ENCODE measurements around the gene TMEM247. TPM values are rescaled to one million over a fixed set of nuclear protein-coding genes. Genes with fewer than 3 reads are reported as not detected.

The TMEM247 gene
- total RNA-seq, 1 experiment from 2014 or later: not detected

DNA sequence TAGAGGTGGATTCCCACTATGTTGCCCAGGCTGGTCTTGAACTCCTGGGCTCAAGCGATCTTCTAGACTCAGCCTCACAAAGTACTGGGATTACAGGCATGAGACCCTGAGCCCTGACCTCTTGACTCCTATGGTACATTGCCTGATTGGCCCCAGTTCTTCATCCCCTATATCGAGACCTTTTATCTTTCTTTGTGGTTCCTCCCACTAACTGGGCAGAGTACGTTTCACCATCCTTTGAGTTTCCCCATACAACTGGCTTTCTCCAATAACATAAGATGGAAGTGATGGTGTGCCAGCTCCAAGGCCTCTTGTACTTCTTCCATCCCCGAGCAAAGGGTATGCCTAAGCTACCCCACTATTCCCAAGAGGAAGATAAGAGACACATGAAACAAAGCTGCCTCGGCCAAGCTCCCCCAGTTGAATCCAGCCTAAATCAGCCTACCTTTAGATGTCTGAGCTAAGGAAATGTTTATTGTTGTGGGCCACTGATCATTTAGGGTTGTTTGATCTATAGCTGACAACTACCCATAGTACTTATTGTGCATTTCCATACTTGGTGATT, 8.3 kb upstream of the TMEM247 start:
- TF ChIP-seq, protein P1, sequence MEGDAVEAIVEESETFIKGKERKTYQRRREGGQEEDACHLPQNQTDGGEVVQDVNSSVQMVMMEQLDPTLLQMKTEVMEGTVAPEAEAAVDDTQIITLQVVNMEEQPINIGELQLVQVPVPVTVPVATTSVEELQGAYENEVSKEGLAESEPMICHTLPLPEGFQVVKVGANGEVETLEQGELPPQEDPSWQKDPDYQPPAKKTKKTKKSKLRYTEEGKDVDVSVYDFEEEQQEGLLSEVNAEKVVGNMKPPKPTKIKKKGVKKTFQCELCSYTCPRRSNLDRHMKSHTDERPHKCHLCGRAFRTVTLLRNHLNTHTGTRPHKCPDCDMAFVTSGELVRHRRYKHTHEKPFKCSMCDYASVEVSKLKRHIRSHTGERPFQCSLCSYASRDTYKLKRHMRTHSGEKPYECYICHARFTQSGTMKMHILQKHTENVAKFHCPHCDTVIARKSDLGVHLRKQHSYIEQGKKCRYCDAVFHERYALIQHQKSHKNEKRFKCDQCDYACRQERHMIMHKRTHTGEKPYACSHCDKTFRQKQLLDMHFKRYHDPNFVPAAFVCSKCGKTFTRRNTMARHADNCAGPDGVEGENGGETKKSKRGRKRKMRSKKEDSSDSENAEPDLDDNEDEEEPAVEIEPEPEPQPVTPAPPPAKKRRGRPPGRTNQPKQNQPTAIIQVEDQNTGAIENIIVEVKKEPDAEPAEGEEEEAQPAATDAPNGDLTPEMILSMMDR (conservative IDR thresholded peaks at IDR 0.05): no peak
- no peak overlapping the region for H3K27ac ChIP-seq (ENCODE audit: insufficient read length, low read depth, low read length)
- no peak overlapping the region for H3K27ac Mint-ChIP-seq
- no peak overlapping the region for H3K56ac ChIP-seq (ENCODE audit: insufficient read length, low read depth, low read length)
- H4K20me1 ChIP-seq (ENCODE audit: control insufficient read depth, insufficient read depth, insufficient read length): no peaks in the 10 kb centered on the region
- no peak for DNase-seq
- H3K4me2 ChIP-seq (ENCODE audit: insufficient read depth, insufficient read length, low read length): no peak overlapping the region
- no peak overlapping the region for H3K23ac ChIP-seq (ENCODE audit: insufficient read length, low read depth, low read length)
- no peaks in the 10 kb centered on the region for H3K4me1 ChIP-seq (ENCODE audit: insufficient read depth, low read length)
- H2BK20ac ChIP-seq (ENCODE audit: low read depth, low read length, poor library complexity, severe bottlenecking): no peak overlapping the region
- no peak overlapping the region for H2AFZ ChIP-seq (ENCODE audit: low read length)
- H4K8ac ChIP-seq (replicated peaks; ENCODE audit: insufficient read length, low read depth, low read length): no peak overlapping the region
- no peak overlapping the region for H2AK5ac ChIP-seq (ENCODE audit: insufficient read length, low read length)
- no peak overlapping the region for H3T11ph ChIP-seq (ENCODE audit: low read length)
- H3K4me3 Mint-ChIP-seq: no peak overlapping the region
- no peaks in the 10 kb centered on the region for H3K23me2 ChIP-seq (ENCODE audit: insufficient read length, low read depth, low read length, poor library complexity, severe bottlenecking)
- no peak overlapping the region for H2BK12ac ChIP-seq (ENCODE audit: insufficient read length, low read depth, low read length)
- WGBS (ENCODE audit: extremely low coverage, insufficient read length, low lambda C conversion rate): no CpG with 5 or more reads among the region's 5 CpGs
- no peaks in the 10 kb centered on the region for H3K9me3 ChIP-seq (ENCODE audit: control insufficient read depth, low read depth, low read length)
- H2BK120ac ChIP-seq (ENCODE audit: low read depth, low read length, poor library complexity, severe bottlenecking): no peak overlapping the region
- no peak overlapping the region for H4K91ac ChIP-seq (ENCODE audit: insufficient read length, low read depth, low read length)
- H4K5ac ChIP-seq (ENCODE audit: insufficient read length, low read depth, low read length): no peak overlapping the region
- no peak overlapping the region for H3K4ac ChIP-seq (ENCODE audit: low read depth, low read length)
- no peaks in the 10 kb centered on the region for H3K36me3 Mint-ChIP-seq (ENCODE audit: insufficient read depth in 1 of 3, low read depth in 3 of 3)
- no peaks in the 10 kb centered on the region for H3K4me1 Mint-ChIP-seq
- no peak overlapping the region for H3K18ac ChIP-seq (ENCODE audit: insufficient read length, low read depth, low read length)
- no peaks in the 10 kb centered on the region for H3K27me3 ChIP-seq (ENCODE audit: insufficient read depth, low read length)
- no peak overlapping the region for H3K9ac ChIP-seq (ENCODE audit: extremely low read depth, insufficient read length, low read length)
- peaks cover 0 to 3% of the 10 kb centered on the region in 2 experiments; a peak in 1 of 5 replicates for H3K9me3 Mint-ChIP-seq
- H3K14ac ChIP-seq (ENCODE audit: insufficient read depth, low read length): no peak overlapping the region
- no peak overlapping the region for H2BK5ac ChIP-seq (ENCODE audit: insufficient read length, low read length)
- no peak overlapping the region for H2BK15ac ChIP-seq (ENCODE audit: low read depth, low read length)
- no peaks in the 10 kb centered on the region for H3K79me1 ChIP-seq (ENCODE audit: insufficient read depth, low read depth, low read length, poor library complexity, severe bottlenecking)
- no peaks in the 10 kb centered on the region for H3K79me2 ChIP-seq (ENCODE audit: insufficient read depth, low read length)
- peaks cover 29% of the 10 kb centered on the region for H3K27me3 Mint-ChIP-seq (ENCODE audit: low read depth)

Measured in H9 (cell line).